ENCODE measurements around the gene KISS1R. TPM values are rescaled to one million over a fixed set of nuclear protein-coding genes. Genes with fewer than 3 reads are reported as not detected.

The KISS1R gene
- total and polyA plus RNA-seq, 4 donors: not detected

DNA sequence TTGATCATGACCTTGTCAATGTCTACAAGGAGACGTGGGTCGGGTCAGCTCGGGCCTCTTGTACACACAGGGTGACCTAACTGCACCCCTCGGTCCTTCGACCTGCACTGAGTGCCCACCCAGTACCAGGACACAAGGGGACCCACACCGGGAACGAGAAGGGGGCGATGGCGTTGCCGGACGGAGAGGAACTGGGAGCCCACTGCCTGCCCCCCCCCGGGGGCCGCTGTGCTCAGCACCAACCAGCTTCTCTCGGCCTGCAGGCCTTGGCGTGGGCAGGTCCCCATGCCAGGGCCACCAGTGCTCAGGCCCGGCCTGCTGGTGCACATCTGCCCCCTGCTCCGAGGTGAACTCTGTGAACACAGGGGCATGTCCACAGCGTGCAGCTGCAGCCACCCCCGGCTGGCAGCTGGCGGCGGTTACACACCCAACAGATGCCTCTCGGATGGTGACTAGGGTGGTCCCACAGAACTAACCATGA, 43.5 kb upstream of the KISS1R start:
- Histone ChIP-seq H3K9ac (ENCODE audit: low read depth in 1 of 2, low read length in 2 of 2) (no peak overlapping the region), H3K4me1 (ENCODE audit: control insufficient read depth in 4 of 4, insufficient read depth in 4 of 4, low read length in 3 of 4) (no peaks in the 10 kb centered on the region), H3K27ac (ENCODE audit: low read depth in 1 of 2, low read length in 2 of 2) (no peak overlapping the region), H3K36me3 (ENCODE audit: control insufficient read depth in 4 of 4, insufficient read depth in 3 of 4, low read depth in 1 of 4, low read length in 3 of 4) (peaks cover 7 to 41% (median 11%) of the 10 kb centered on the region in 4 donors), H3K9me3 (ENCODE audit: control insufficient read depth in 4 of 4, low read length in 3 of 4) (no peaks in the 10 kb centered on the region), H3K4me3 (ENCODE audit: low read depth in 1 of 3, low read length in 3 of 3) (no peak overlapping the region), H3K27me3 (ENCODE audit: control insufficient read depth in 4 of 4, insufficient read depth in 4 of 4, low read length in 3 of 4) (no peaks in the 10 kb centered on the region)
- no peak for DNase-seq (ENCODE audit: low spot score)
- WGBS: 97% methylated on average over 22 of the region's 22 CpGs
- TF ChIP-seq HNF4A (conservative IDR thresholded peaks at IDR 0.05) (no peak), RAD21 (IDR thresholded peaks at IDR 0.05) (no peak), HNF4G (IDR thresholded peaks at IDR 0.05) (no peak), TAF1 (conservative IDR thresholded peaks at IDR 0.05) (no peak), NR2F2 (IDR thresholded peaks at IDR 0.05) (no peak), GABPA (IDR thresholded peaks at IDR 0.05 in 1 of 2, conservative IDR thresholded peaks at IDR 0.05 in 1 of 2) (no peak), SP1 (IDR thresholded peaks at IDR 0.05) (no peak), EGR1 (IDR thresholded peaks at IDR 0.05; ENCODE audit: low read depth in 2 of 2) (no peak), RXRA (IDR thresholded peaks at IDR 0.05) (no peak), JUND (IDR thresholded peaks at IDR 0.05) (no peak), FOXA1 (IDR thresholded peaks at IDR 0.05) (no peak)
- TF ChIP-seq, protein P1, sequence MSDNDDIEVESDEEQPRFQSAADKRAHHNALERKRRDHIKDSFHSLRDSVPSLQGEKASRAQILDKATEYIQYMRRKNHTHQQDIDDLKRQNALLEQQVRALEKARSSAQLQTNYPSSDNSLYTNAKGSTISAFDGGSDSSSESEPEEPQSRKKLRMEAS (IDR thresholded peaks at IDR 0.05): no peak
- TF ChIP-seq, protein P2, sequence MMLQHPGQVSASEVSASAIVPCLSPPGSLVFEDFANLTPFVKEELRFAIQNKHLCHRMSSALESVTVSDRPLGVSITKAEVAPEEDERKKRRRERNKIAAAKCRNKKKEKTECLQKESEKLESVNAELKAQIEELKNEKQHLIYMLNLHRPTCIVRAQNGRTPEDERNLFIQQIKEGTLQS (IDR thresholded peaks at IDR 0.05): no peak
- TF ChIP-seq, protein P3, sequence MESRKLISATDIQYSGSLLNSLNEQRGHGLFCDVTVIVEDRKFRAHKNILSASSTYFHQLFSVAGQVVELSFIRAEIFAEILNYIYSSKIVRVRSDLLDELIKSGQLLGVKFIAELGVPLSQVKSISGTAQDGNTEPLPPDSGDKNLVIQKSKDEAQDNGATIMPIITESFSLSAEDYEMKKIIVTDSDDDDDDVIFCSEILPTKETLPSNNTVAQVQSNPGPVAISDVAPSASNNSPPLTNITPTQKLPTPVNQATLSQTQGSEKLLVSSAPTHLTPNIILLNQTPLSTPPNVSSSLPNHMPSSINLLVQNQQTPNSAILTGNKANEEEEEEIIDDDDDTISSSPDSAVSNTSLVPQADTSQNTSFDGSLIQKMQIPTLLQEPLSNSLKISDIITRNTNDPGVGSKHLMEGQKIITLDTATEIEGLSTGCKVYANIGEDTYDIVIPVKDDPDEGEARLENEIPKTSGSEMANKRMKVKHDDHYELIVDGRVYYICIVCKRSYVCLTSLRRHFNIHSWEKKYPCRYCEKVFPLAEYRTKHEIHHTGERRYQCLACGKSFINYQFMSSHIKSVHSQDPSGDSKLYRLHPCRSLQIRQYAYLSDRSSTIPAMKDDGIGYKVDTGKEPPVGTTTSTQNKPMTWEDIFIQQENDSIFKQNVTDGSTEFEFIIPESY (IDR thresholded peaks at IDR 0.05): no peak

DNA sequence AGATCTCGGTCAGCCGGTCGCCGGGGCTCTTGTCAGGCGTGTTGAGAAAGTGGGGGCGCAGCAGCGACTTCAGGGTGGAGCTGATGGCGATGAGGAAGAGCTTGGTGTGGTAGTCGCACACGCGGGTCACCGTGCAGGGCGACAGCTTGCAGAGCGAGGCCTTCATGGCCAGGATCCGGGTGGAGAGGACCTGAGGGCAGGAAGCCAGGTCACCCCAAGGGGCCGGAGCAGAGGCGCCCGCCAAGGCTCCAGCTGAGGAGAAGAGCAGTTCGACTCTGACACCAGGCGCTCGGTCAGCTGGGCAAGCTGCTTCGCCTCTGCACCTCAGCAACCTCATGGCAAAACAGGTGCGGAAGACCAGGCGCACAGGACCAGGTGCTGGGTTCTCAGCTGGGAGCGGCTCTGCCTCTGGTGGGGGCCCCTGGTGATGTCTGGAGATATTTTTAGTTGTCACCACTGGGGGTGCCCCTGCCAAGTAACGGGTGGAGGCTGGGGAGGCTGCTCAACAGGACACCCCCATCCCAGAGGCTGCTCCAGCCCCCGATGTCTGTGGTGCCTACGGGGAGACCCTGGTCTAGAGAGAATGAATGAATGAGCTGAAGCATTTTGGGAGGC, 41.8 kb upstream of the KISS1R start:
- Histone ChIP-seq H3K27ac (ENCODE audit: low read depth in 1 of 2, low read length in 2 of 2) (no peak overlapping the region), H3K9me3 (ENCODE audit: control insufficient read depth in 4 of 4, low read length in 3 of 4) (no peaks in the 10 kb centered on the region), H3K4me1 (ENCODE audit: control insufficient read depth in 4 of 4, insufficient read depth in 4 of 4, low read length in 3 of 4) (no peaks in the 10 kb centered on the region), H3K4me3 (ENCODE audit: low read depth in 1 of 3, low read length in 3 of 3) (no peak overlapping the region), H3K27me3 (ENCODE audit: control insufficient read depth in 4 of 4, insufficient read depth in 4 of 4, low read length in 3 of 4) (no peaks in the 10 kb centered on the region), H3K9ac (ENCODE audit: low read depth in 1 of 2, low read length in 2 of 2) (no peak overlapping the region), H3K36me3 (ENCODE audit: control insufficient read depth in 4 of 4, insufficient read depth in 3 of 4, low read depth in 1 of 4, low read length in 3 of 4) (peaks cover 8 to 38% (median 11%) of the 10 kb centered on the region in 4 donors)
- WGBS: 98% methylated on average over 28 of the region's 28 CpGs
- TF ChIP-seq RAD21 (IDR thresholded peaks at IDR 0.05) (no peak), JUND (IDR thresholded peaks at IDR 0.05) (no peak), HNF4G (IDR thresholded peaks at IDR 0.05) (no peak), FOXA1 (IDR thresholded peaks at IDR 0.05) (no peak), GABPA (IDR thresholded peaks at IDR 0.05 in 1 of 2, conservative IDR thresholded peaks at IDR 0.05 in 1 of 2) (no peak), FOXA2 (IDR thresholded peaks at IDR 0.05) (no peak), SP1 (IDR thresholded peaks at IDR 0.05) (no peak), NR2F2 (IDR thresholded peaks at IDR 0.05) (no peak), EGR1 (IDR thresholded peaks at IDR 0.05; ENCODE audit: low read depth in 2 of 2) (no peak), TAF1 (conservative IDR thresholded peaks at IDR 0.05) (no peak), RXRA (IDR thresholded peaks at IDR 0.05) (no peak), HNF4A (conservative IDR thresholded peaks at IDR 0.05) (no peak), YY1 (IDR thresholded peaks at IDR 0.05) (no peak)
- TF ChIP-seq, protein P4, sequence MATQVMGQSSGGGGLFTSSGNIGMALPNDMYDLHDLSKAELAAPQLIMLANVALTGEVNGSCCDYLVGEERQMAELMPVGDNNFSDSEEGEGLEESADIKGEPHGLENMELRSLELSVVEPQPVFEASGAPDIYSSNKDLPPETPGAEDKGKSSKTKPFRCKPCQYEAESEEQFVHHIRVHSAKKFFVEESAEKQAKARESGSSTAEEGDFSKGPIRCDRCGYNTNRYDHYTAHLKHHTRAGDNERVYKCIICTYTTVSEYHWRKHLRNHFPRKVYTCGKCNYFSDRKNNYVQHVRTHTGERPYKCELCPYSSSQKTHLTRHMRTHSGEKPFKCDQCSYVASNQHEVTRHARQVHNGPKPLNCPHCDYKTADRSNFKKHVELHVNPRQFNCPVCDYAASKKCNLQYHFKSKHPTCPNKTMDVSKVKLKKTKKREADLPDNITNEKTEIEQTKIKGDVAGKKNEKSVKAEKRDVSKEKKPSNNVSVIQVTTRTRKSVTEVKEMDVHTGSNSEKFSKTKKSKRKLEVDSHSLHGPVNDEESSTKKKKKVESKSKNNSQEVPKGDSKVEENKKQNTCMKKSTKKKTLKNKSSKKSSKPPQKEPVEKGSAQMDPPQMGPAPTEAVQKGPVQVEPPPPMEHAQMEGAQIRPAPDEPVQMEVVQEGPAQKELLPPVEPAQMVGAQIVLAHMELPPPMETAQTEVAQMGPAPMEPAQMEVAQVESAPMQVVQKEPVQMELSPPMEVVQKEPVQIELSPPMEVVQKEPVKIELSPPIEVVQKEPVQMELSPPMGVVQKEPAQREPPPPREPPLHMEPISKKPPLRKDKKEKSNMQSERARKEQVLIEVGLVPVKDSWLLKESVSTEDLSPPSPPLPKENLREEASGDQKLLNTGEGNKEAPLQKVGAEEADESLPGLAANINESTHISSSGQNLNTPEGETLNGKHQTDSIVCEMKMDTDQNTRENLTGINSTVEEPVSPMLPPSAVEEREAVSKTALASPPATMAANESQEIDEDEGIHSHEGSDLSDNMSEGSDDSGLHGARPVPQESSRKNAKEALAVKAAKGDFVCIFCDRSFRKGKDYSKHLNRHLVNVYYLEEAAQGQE (IDR thresholded peaks at IDR 0.05): no peak
- TF ChIP-seq, protein P3 (IDR thresholded peaks at IDR 0.05): no peak
- TF ChIP-seq, protein P1 (IDR thresholded peaks at IDR 0.05): no peak
- TF ChIP-seq, protein P2 (IDR thresholded peaks at IDR 0.05): no peak
- no peak for DNase-seq (ENCODE audit: low spot score)

All from liver (tissue), 9 donors.